GM10266 (cell line): ENCODE measurements around the gene CLASP1.
"Not testable (repeated sequence)": the region's sequence is repeated elsewhere in the genome, so short reads cannot be mapped to it uniquely, and the experiment has no call there.

ENCODE experiments used
- DNase-seq: peaks from one replicate; pipeline ENCODE4 v3.0.0; 2012; ENCODE audit errors: extremely low spot score
- TF ChIP-seq, protein P1 (sequence below): IDR thresholded peaks from 2 replicates; pipeline ENCODE4 v1.5.1; 2012; ENCODE audit warnings: mild to moderate bottlenecking, low read depth; ENCODE audit not compliant: control insufficient read depth, insufficient read depth; ENCODE audit errors: missing control alignments

CLASP1 gene

DNA sequence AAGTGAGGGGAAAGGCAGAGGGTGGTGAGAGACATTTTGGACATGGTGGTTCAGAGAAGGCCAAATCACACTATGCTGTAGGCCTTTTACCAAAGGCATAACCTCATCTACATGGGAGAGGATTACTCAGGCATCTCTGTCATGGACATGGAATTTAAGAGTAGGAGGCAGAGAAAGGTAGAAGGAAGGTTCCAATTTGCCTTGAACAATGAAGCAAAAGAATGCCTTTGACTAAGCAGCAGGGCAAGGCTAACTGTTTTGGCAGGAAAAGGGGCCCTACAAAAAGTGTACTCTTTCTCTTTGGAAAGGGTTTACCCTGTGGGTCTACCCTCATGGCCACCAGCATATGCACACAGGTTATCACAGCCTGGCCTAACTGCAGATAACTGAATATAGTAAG, 164.2 kb downstream of the CLASP1 start:
- no peak for DNase-seq
- TF ChIP-seq, protein P1, sequence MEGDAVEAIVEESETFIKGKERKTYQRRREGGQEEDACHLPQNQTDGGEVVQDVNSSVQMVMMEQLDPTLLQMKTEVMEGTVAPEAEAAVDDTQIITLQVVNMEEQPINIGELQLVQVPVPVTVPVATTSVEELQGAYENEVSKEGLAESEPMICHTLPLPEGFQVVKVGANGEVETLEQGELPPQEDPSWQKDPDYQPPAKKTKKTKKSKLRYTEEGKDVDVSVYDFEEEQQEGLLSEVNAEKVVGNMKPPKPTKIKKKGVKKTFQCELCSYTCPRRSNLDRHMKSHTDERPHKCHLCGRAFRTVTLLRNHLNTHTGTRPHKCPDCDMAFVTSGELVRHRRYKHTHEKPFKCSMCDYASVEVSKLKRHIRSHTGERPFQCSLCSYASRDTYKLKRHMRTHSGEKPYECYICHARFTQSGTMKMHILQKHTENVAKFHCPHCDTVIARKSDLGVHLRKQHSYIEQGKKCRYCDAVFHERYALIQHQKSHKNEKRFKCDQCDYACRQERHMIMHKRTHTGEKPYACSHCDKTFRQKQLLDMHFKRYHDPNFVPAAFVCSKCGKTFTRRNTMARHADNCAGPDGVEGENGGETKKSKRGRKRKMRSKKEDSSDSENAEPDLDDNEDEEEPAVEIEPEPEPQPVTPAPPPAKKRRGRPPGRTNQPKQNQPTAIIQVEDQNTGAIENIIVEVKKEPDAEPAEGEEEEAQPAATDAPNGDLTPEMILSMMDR = no peak

DNA sequence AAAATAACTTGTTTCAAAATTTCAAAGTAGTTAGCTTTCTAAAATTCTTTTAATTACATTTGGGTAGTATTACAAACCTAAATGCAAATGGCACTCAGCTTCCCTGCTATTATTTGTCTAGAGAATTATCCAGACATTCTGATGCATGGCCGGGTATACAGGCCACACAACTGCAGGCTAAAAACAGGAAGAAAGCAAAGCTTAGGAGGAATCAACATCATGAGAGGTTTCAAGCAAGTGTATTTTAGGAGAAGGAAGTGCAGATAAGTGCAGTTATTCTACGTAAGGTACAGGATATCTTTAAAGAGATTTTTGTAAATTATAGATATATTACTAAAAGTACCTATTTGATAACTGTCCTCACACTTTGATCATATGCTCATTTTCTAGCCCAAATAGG, 165.4 kb downstream of the CLASP1 start:
- no peak for DNase-seq
- TF ChIP-seq, protein P1 = no peak

DNA sequence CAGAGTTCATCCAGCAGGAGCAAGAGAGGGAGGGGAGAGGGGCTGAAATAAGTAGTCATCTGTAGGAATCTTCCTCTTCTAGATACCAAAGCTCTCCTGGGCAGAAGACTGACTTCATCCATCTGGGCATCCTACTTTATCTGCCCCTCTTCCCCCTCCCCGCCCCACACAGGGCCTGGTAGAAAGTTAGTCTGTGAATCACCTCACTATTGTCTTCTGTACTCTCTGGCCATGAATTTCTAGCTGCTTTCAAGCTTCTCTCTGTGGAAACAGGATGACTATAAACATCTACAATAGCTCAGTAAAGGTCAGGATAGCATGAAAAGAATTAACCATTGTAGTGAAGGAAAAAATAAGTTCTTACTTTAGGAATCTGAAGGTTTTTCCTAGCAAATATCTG, 166.2 kb downstream of the CLASP1 start:
- TF ChIP-seq, protein P1 = no peak

DNA sequence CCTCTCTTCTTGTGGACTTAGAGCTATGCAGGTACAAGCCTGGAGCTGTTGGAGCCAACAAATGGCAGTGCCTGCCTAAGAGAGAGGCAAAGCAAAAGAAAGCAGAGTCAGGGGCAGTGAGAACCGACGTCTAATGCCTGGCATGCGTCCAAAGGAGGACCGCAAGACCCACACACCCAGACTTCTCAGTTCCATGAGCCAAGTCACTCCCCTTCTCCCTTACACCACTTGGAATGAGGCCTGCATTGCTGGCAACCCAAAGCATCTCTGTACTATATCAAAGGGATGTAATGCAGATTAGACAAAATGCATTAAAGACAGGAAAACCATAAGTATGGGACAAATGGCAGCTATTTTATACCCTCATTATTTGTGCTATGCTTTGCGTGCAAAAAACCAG, 168.4 kb downstream of the CLASP1 start:
- TF ChIP-seq, protein P1 = no peak
- no peak for DNase-seq

More for the DNA sequence above, 166.2 kb downstream of the CLASP1 start:
- no peak for DNase-seq

DNA sequence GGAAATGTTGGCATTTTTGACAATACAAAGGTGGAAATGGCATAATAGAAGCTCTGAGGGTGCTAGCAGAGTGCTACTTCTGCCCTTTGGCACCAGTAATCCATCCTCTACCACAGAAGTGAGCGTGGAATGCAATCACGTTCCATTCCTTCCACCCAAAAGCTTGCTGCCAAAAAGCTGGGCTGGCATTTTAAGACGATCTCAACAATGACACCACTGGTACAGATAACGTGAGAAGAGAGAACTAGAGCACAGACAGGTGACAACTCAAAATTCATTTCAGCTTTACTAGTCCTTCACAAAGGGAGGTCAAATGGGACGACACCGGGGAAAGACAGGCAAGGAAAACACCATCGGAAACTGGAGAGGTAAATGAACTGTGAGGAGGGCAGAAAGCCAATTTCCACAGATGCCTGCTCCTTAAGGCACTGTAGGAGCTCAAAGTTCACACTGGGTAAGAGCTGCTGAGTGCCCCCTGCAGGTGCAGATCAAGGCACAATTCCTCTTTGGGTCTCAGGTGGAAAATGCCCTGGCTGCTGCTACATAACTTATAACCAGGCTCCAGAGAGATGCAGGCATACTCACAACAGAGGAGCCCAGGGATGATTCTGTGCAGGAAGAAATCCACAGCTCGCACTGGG, 169.3 kb downstream of the CLASP1 start:
- TF ChIP-seq, protein P1 = peak; percentile 15
- DNase-seq = no peak

DNA sequence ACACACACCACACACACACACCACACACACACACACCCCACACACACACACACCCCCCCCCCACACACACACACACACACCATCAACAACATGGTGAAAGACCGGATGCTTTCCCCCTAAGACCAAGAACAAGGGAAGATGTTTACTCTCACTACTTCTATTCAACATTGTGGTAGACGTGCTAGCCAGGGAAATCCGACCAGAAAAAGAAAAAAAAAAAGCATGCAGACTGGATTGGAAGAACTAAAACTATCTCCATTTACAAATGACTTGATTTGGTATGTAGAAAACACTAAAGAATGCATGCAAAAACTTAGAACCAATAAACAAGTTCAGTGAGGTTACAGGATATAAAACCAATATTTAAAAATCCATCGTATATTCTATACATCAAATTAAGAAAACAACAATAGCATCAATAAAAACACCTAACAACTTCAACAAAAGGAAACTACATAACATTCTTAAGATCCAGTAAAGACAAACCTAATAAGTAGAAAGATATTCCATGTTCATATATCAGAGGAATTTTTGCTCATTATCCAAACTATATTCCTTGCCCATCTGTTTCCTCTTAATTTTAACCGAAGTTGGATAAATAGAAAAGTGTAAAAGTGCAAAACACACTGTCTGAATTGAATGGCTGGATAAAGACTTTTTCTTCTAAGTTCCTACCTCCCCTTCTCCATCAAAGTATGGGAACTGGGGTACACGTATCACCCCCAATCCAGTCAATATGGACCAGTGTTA, 170.1 kb downstream of the CLASP1 start:
- TF ChIP-seq, protein P1 = no peak
- DNase-seq = no peak

DNA sequence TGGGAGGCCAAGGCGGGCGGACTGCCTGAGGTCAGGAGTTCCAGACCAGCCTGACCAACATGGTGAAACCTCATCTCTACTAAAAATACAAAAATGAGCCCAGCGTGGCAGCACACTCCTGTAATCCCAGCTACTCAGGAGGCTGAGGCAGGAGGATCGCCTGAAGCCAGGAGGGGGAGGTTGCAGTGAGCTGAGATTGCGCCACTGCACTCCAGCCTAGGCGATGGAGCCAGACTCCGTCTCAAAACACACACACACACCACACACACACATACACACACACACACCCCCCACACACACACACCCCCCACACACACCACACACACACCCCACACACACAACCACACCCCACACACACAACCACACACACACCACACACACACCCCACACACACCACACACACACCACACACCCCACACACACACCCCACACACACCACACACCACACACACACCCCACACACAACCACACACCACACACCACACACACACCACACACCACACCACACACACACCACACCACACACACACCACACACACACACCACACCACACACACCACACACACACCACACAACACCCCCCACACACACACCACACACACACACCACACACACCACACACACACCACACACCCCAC, 170.8 kb downstream of the CLASP1 start:
- DNase-seq = not testable (repeated sequence)

DNA sequence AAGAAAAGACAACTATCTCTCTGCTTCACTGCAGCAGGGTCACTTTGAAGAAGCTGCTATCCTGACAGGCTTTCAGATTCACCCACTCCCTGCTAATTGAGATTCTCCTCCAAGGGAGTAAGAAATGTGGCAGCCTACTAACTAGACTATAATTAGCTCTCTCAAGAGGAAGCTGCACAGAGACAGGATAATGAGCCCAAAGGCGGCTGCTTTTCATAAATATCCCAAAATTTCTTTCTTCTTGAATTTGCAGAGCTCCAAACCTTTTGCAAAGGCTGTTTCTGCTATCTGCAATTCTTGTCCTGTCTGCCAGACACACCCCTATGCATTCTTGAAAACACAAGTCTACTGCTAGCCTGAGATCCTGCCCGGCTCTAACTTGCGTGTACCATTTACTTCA, 172.6 kb downstream of the CLASP1 start:
- TF ChIP-seq, protein P1 = no peak
- no peak for DNase-seq
